HL-60/S4 treated with retinoic acid at 250 ng/mL for 4 days and 3 days (cell line): Measurements from ENCODE around the gene COL7A1.

ENCODE experiments used
- in situ Hi-C: fragments of 300-500 bp; cut with MboI; formaldehyde crosslinking; loops from 2 replicates; pipeline ENCODE4 v1.7.0; 2022; ENCODE audit warnings: low sequenced_read_pairs

Gene COL7A1

GRCh38 chr3:48619541-48620524 is 24.7 kb upstream of the COL7A1 start:
- in situ Hi-C loops: no loop called here

- in situ Hi-C loops: no loop called here
Measured at GRCh38 chr3:48617559-48617958, 22.4 kb upstream of the COL7A1 start.

GRCh38 chr3:48614044-48614443 is 18.9 kb upstream of the COL7A1 start:
- in situ Hi-C loops: no loop called here

- in situ Hi-C loops: no loop called here
Measured at GRCh38 chr3:48612309-48612708, 17.2 kb upstream of the COL7A1 start.

- in situ Hi-C loops: no loop called here
Measured at GRCh38 chr3:48609088-48610005, 14.2 kb upstream of the COL7A1 start, which contains the start of gene UQCRC1. UQCRC1 (minus strand) TSS chr3:48609646; CDS start chr3:48609620, 26 bp downstream.

GRCh38 chr3:48607519-48607918 is 12.4 kb upstream of the COL7A1 start:
- in situ Hi-C loops: no loop called here

GRCh38 chr3:48601622-48601994 is 6.5 kb upstream of the COL7A1 start:
- in situ Hi-C loops: no loop called here

- in situ Hi-C loops: no loop called here
Measured at GRCh38 chr3:48600711-48601621, 5.8 kb upstream of the COL7A1 start.

- in situ Hi-C loops: no loop called here
Measured at GRCh38 chr3:48599509-48600285, 4.6 kb upstream of the COL7A1 start.

- in situ Hi-C loops: no loop called here
Measured at GRCh38 chr3:48599077-48599501, 4.0 kb upstream of the COL7A1 start.

GRCh38 chr3:48598323-48599076 is 3.4 kb upstream of the COL7A1 start:
- in situ Hi-C loops: no loop called here

- in situ Hi-C loops: no loop called here
Measured at GRCh38 chr3:48597408-48597800, 2.3 kb upstream of the COL7A1 start.

GRCh38 chr3:48596676-48597407 is 1.7 kb upstream of the COL7A1 start:
- in situ Hi-C loops: no loop called here

GRCh38 chr3:48596157-48596556 is 1.0 kb upstream of the COL7A1 start:
- in situ Hi-C loops: no loop called here

GRCh38 chr3:48595526-48596121 is 495 bp upstream of the COL7A1 start:
- in situ Hi-C loops: no loop called here

- in situ Hi-C loops: no loop called here
Measured at GRCh38 chr3:48594417-48595049, 596 bp downstream of the COL7A1 start.

- in situ Hi-C loops: no loop called here
Measured at GRCh38 chr3:48593337-48593736, 1.8 kb downstream of the COL7A1 start.
